ENCODE data around the gene FBXW2. TPM values are rescaled to one million over a fixed set of nuclear protein-coding genes. Genes with fewer than 3 reads are reported as not detected.

FBXW2 gene
- total RNA-seq, 1 experiment from 2014 or later = 69.6 TPM

DNA sequence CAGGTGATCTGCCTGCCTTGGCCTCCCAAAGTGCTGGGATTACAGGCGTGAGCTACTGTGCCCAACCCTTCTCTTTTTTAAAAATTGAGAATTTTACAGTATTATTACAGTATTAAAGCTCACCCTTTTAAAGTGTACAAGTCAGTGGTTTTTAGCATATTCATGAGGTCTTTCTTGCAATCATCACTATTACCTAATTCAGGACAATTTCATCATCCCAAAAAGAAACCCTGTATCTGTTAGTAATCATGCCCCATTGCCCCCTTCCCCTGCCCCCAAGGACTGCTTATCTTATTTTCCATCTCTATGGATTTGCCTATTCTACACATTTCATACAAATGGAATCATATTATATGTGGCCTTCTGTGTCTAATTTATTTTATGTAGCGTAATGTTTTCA is 56.3 kb downstream of the FBXW2 start:
- Histone ChIP-seq H3K27ac (peak overlapping the region; percentile 94), H3K79me2 (ENCODE audit: low read depth) (no peaks in the 10 kb centered on the region), H3K4me1 (replicated peaks; ENCODE audit: insufficient read depth) (peaks cover 77% of the 10 kb centered on the region), H3K4me2 (no peak overlapping the region), H3K4me3 (no peak overlapping the region), H3K27me3 (ENCODE audit: insufficient read depth, low read depth) (no peaks in the 10 kb centered on the region), H3K9me3 (ENCODE audit: insufficient read depth, low read depth) (no peaks in the 10 kb centered on the region), H2AFZ (no peak overlapping the region), H4K20me1 (ENCODE audit: insufficient read depth) (no peaks in the 10 kb centered on the region), H3K9me2 (ENCODE audit: insufficient read depth) (no peaks in the 10 kb centered on the region), H3K36me3 (ENCODE audit: low read depth) (no peaks in the 10 kb centered on the region), H3F3A (ENCODE audit: insufficient read depth, low read depth) (peaks cover 42% of the 10 kb centered on the region)
- CTCF ChIA-PET = no interaction called here
- DNase-seq = no peak
- intact Hi-C loops (cut with micrococcal nuclease; ENCODE audit: unreplicated experiment) = loop anchor here (10.0 kb wide), 1 partner anchor 548 kb away; no protein-coding TSS in a partner anchor
- POLR2A ChIA-PET (ENCODE audit: unreplicated experiment) = no interaction called here
- BruUV-seq (replicated peaks) = no TSS peak
- TF ChIP-seq, protein P1, sequence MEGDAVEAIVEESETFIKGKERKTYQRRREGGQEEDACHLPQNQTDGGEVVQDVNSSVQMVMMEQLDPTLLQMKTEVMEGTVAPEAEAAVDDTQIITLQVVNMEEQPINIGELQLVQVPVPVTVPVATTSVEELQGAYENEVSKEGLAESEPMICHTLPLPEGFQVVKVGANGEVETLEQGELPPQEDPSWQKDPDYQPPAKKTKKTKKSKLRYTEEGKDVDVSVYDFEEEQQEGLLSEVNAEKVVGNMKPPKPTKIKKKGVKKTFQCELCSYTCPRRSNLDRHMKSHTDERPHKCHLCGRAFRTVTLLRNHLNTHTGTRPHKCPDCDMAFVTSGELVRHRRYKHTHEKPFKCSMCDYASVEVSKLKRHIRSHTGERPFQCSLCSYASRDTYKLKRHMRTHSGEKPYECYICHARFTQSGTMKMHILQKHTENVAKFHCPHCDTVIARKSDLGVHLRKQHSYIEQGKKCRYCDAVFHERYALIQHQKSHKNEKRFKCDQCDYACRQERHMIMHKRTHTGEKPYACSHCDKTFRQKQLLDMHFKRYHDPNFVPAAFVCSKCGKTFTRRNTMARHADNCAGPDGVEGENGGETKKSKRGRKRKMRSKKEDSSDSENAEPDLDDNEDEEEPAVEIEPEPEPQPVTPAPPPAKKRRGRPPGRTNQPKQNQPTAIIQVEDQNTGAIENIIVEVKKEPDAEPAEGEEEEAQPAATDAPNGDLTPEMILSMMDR (conservative IDR thresholded peaks at IDR 0.05) = no peak
- TF ChIP-seq EZH2 (IDR thresholded peaks at IDR 0.05; ENCODE audit: low read depth) = no peak

DNA sequence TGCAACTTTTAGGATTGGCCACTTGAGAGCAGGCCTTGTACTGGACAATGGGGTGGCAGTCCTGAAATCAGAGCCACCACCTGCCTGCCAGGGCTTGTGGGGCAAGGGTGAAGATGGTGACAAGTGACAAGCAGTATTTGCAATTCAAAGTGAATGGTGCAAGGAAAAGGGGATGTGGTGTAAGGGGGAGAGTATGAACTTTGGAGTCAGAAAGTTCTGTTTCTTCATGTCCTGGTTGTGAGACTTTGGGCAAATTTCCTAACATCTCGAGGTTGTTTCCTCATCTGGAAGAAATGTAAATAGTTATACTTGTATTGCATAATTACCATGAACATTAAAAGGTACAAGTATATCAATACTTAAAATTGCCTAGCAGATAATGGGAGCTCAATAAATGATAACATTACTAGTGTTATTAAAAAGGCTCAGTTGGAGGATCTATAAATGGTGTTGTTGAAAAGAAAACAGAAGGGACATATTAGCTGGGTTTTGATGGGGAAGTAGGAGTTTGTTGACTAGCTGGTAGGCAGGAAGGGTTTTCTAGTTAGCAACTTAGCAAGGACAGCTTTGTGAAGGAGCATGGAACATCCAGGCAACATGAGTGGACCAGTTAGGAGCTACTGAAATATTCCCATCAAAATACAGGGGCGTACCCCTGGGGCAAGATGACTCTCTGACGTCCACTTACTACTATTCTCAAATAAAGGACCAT is 57.6 kb downstream of the FBXW2 start:
- peak overlapping the region; percentile 94 for H3K27ac ChIP-seq
- POLR2A ChIA-PET (ENCODE audit: unreplicated experiment) = no interaction called here

DNA sequence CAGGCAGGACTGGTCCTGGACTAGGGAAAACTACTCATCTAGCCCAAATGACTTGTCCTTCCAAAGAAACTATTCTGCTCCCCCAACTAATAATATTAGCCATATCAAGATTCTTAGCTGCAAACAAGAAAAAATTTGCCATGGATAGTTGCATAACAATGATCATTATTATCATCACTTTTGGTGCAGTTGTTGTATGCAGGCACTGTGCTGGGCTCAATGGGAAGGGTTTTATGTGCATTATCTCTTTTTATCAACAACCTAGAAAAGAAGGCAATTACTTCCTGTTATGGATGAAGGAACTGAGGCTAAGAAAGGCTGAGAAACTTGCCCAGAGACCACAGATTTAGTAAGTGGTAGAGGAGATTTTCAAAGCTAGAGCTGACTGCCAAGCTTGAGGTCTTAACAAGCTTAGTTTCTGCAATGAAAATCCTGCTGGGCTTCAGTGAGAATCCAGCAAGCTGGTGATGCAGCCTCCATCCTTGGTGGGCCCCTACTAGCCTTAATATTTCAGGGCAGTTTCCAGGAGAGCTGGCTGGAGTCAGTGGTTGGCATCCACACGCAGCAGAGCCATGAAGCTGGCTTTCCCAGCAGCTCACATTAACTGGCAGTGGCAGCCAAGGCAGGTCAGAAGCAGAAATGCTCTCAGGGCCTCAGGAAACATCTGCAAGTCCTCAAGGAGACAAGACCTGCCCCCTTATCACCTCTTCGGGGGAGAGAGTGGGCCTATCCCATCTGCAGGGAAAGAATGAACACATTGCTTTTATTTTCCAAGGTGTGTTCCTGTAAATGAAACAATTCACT is 58.4 kb downstream of the FBXW2 start:
- Histone ChIP-seq H3K27ac (peak overlapping the region; percentile 94), H3K9me2 (ENCODE audit: insufficient read depth) (no peaks in the 10 kb centered on the region), H3K36me3 (ENCODE audit: low read depth) (no peaks in the 10 kb centered on the region), H3F3A (ENCODE audit: insufficient read depth, low read depth) (peaks cover 61% of the 10 kb centered on the region), H4K20me1 (ENCODE audit: insufficient read depth) (no peaks in the 10 kb centered on the region), H3K4me1 (replicated peaks; ENCODE audit: insufficient read depth) (peaks cover 77% of the 10 kb centered on the region), H2AFZ (peak overlapping the region; percentile 26; the same call in 1 of the 2 replicates), H3K27me3 (ENCODE audit: insufficient read depth, low read depth) (no peaks in the 10 kb centered on the region), H3K4me3 (no peak overlapping the region), H3K4me2 (peak overlapping the region; percentile 50), H3K9me3 (ENCODE audit: insufficient read depth, low read depth) (no peaks in the 10 kb centered on the region), H3K79me2 (ENCODE audit: low read depth) (no peaks in the 10 kb centered on the region)
- POLR2A ChIA-PET (ENCODE audit: unreplicated experiment) = no interaction called here
- intact Hi-C loops (cut with micrococcal nuclease; ENCODE audit: unreplicated experiment) = loop anchor here (1.0 to 10.0 kb wide), 3 partner anchors 51 to 550 kb away; no protein-coding TSS in a partner anchor
- CTCF ChIA-PET = interaction anchor here (0.7 kb wide), 1 partner anchor 21 kb away, joined by 5 read pairs; the partner anchor contains the start of gene MEGF9
- DNase-seq = no peak
- TF ChIP-seq, protein P1 (conservative IDR thresholded peaks at IDR 0.05) = no peak
- TF ChIP-seq EZH2 (IDR thresholded peaks at IDR 0.05; ENCODE audit: low read depth) = no peak
- no TSS peak for BruUV-seq (replicated peaks)

More for the DNA sequence above, 57.6 kb downstream of the FBXW2 start:
- H4K20me1 ChIP-seq (ENCODE audit: insufficient read depth) = no peaks in the 10 kb centered on the region
- no peak for TF ChIP-seq EZH2 (IDR thresholded peaks at IDR 0.05; ENCODE audit: low read depth)
- TF ChIP-seq, protein P1 (conservative IDR thresholded peaks at IDR 0.05) = no peak
- H3K27me3 ChIP-seq (ENCODE audit: insufficient read depth, low read depth) = no peaks in the 10 kb centered on the region
- peak; percentile 62 to 94 for DNase-seq
- peaks cover 54% of the 10 kb centered on the region for H3F3A ChIP-seq (ENCODE audit: insufficient read depth, low read depth)
- H3K4me3 ChIP-seq = no peak overlapping the region
- H3K4me2 ChIP-seq = peak overlapping the region; percentile 50
- peaks cover 78% of the 10 kb centered on the region for H3K4me1 ChIP-seq (replicated peaks; ENCODE audit: insufficient read depth)
- H3K36me3 ChIP-seq (ENCODE audit: low read depth) = no peaks in the 10 kb centered on the region
- H3K79me2 ChIP-seq (ENCODE audit: low read depth) = no peaks in the 10 kb centered on the region
- CTCF ChIA-PET = interaction anchor here (0.7 kb wide), 2 partner anchors 21 to 26 kb away, joined by 3 to 5 read pairs; partner anchors contain the start of gene MEGF9
- peak overlapping the region; percentile 26; the same call in 1 of the 2 replicates for H2AFZ ChIP-seq
- no peaks in the 10 kb centered on the region for H3K9me2 ChIP-seq (ENCODE audit: insufficient read depth)
- H3K9me3 ChIP-seq (ENCODE audit: insufficient read depth, low read depth) = no peaks in the 10 kb centered on the region
- no TSS peak for BruUV-seq (replicated peaks)
- intact Hi-C loops (cut with micrococcal nuclease; ENCODE audit: unreplicated experiment) = loop anchor here (1.0 to 10.0 kb wide), 2 partner anchors 51 to 549 kb away; no protein-coding TSS in a partner anchor
